Neural progenitor cell (in vitro differentiated cells): ENCODE data around the gene PDLIM5. TPM values are rescaled to one million over a fixed set of nuclear protein-coding genes. Genes with fewer than 3 reads are reported as not detected.
A peak's percentile ranks its signal among the peaks of the same experiment; 100 is the strongest.
"Not testable (repeated sequence)": the region's sequence is repeated elsewhere in the genome, so short reads cannot be mapped to it uniquely, and the experiment has no call there.

Source experiments
- DNase-seq: peaks from one replicate; pipeline ENCODE4 v3.0.0-alpha.2; 2016; ENCODE audit warnings: low spot score
- H2AFZ ChIP-seq: fragments of 200-600 bp; sonication (generic); replicated peaks from 2 replicates; pipeline ENCODE4 v1.6.1; 2016; ENCODE audit warnings: antibody characterized with exemption
- H3F3A ChIP-seq: fragments of 200-600 bp; sonication (generic); 2 replicates; pipeline ENCODE4 v1.6.1; 2016; ENCODE audit warnings: antibody characterized with exemption, low read depth
- H3K27ac ChIP-seq: fragments of 200-600 bp; sonication (generic); 2 replicates; pipeline ENCODE4 v1.5.1; 2016; ENCODE audit warnings: mild to moderate bottlenecking
- H3K27me3 ChIP-seq: fragments of 200-600 bp; sonication (generic); 2 replicates; pipeline ENCODE4 v1.6.1; 2016; ENCODE audit warnings: mild to moderate bottlenecking, moderate library complexity
- H3K36me3 ChIP-seq: fragments of 200-600 bp; sonication (generic); 2 replicates; pipeline ENCODE4 v1.5.1; 2016
- H3K4me1 ChIP-seq: fragments of 200-600 bp; sonication (generic); 2 replicates; pipeline ENCODE4 v1.6.1; 2016; ENCODE audit warnings: mixed run types
- H3K4me2 ChIP-seq: fragments of 200-600 bp; sonication (generic); 2 replicates; pipeline ENCODE4 v1.6.1; 2016
- H3K4me3 ChIP-seq: fragments of 200-600 bp; sonication (generic); 2 replicates; pipeline ENCODE4 v1.5.1; 2016
- H3K79me2 ChIP-seq: fragments of 200-600 bp; sonication (generic); 2 replicates; pipeline ENCODE4 v1.6.1; 2016; ENCODE audit warnings: low read depth
- H3K9ac ChIP-seq: fragments of 200-600 bp; sonication (generic); 2 replicates; pipeline ENCODE4 v1.6.1; 2016
- H3K9me3 ChIP-seq: fragments of 200-600 bp; sonication (generic); 2 replicates; pipeline ENCODE4 v1.5.1; 2016; ENCODE audit warnings: low read depth
- H4K20me1 ChIP-seq: fragments of 200-600 bp; sonication (generic); 2 replicates; pipeline ENCODE4 v1.6.1; 2016; ENCODE audit warnings: low read depth
- H3K27ac Mint-ChIP-seq: 3 replicates; pipeline ENCODE4 v1.8.0; 2021; ENCODE audit warnings: mixed read lengths
- H3K27me3 Mint-ChIP-seq: 2 replicates; pipeline ENCODE4 v1.8.0; 2022; ENCODE audit warnings: low read depth, mild to moderate bottlenecking, inconsistent platforms, moderate library complexity, mixed read lengths; ENCODE audit not compliant: insufficient read depth
- H3K36me3 Mint-ChIP-seq: 3 replicates; pipeline ENCODE4 v1.8.0; 2021; ENCODE audit warnings: mixed read lengths
- H3K4me1 Mint-ChIP-seq: 3 replicates; pipeline ENCODE4 v1.8.0; 2021; ENCODE audit warnings: mixed read lengths
- H3K4me3 Mint-ChIP-seq: 3 replicates; pipeline ENCODE4 v1.8.0; 2021; ENCODE audit warnings: mild to moderate bottlenecking, moderate library complexity, mixed read lengths
- H3K9me3 Mint-ChIP-seq: 3 replicates; pipeline ENCODE4 v1.8.0; 2020; ENCODE audit warnings: mixed read lengths
- EZH2 ChIP-seq: fragments of 200-600 bp; sonication (generic); IDR thresholded peaks from 2 replicates; pipeline ENCODE4 v1.6.1; 2017; ENCODE audit warnings: antibody characterized with exemption, mild to moderate bottlenecking, moderate library complexity
- EZH2phosphoT487 ChIP-seq: fragments of 200-600 bp; sonication (generic); IDR thresholded peaks from 2 replicates; pipeline ENCODE4 v1.6.1; 2017; ENCODE audit warnings: antibody characterized with exemption
- total RNA-seq: library from RNA; depleted of rRNA; stranded (reverse); fragments of >200 nt; gene quantifications from 2 replicates; pipeline ENCODE4 v1.2.3, GENCODE V29; 2015; ENCODE audit warnings: low replicate concordance
- TF ChIP-seq, protein P1 (sequence below): fragments of 200-600 bp; sonication (generic); IDR thresholded peaks from 2 replicates; pipeline ENCODE4 v1.5.1; 2017; ENCODE audit warnings: antibody characterized with exemption, mild to moderate bottlenecking

Gene PDLIM5
- total RNA-seq, 1 donor from 2014 or later, result 68.4 TPM

DNA sequence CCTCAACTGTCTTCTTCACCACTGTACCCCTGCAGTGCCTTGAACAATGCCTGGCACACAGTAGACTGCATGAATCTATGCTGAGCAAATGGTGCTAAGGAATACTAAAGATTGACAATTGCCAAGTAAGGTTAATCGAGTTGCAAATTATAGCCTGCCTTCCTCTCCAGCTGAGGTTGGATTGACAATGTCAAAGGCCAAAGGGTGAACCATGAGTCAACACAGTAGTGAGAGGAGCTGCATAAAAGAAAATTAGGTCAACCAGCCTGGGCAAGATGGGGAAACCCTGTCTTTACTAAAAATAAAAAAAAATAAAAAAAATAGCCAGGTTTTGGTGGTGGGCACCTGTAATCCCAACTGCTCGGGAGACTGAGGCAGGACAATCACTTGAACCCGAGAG, 208.9 kb downstream of the PDLIM5 start:
- no peaks in the 10 kb centered on the region for H3K4me1 Mint-ChIP-seq
- Histone ChIP-seq H3K79me2 (no peaks in the 10 kb centered on the region), H3K4me2 (no peak overlapping the region), H3K9ac (no peak overlapping the region), H4K20me1 (no peaks in the 10 kb centered on the region), H3K4me3 (no peak overlapping the region), H3K27me3 (no peaks in the 10 kb centered on the region), H2AFZ (no peak overlapping the region), H3K36me3 (peaks cover 10% of the 10 kb centered on the region), H3K27ac (no peak overlapping the region), H3K9me3 (no peaks in the 10 kb centered on the region), H3F3A (no peaks in the 10 kb centered on the region), H3K4me1 (no peaks in the 10 kb centered on the region)
- TF ChIP-seq EZH2phosphoT487 (no peak), EZH2 (no peak)
- TF ChIP-seq, protein P1, sequence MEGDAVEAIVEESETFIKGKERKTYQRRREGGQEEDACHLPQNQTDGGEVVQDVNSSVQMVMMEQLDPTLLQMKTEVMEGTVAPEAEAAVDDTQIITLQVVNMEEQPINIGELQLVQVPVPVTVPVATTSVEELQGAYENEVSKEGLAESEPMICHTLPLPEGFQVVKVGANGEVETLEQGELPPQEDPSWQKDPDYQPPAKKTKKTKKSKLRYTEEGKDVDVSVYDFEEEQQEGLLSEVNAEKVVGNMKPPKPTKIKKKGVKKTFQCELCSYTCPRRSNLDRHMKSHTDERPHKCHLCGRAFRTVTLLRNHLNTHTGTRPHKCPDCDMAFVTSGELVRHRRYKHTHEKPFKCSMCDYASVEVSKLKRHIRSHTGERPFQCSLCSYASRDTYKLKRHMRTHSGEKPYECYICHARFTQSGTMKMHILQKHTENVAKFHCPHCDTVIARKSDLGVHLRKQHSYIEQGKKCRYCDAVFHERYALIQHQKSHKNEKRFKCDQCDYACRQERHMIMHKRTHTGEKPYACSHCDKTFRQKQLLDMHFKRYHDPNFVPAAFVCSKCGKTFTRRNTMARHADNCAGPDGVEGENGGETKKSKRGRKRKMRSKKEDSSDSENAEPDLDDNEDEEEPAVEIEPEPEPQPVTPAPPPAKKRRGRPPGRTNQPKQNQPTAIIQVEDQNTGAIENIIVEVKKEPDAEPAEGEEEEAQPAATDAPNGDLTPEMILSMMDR, result no peak
- DNase-seq, result no peak
- H3K9me3 Mint-ChIP-seq, result no peaks in the 10 kb centered on the region
- H3K4me3 Mint-ChIP-seq, result no peak overlapping the region
- H3K36me3 Mint-ChIP-seq, result peaks cover 33% of the 10 kb centered on the region
- no peaks in the 10 kb centered on the region for H3K27me3 Mint-ChIP-seq
- no peak overlapping the region for H3K27ac Mint-ChIP-seq

DNA sequence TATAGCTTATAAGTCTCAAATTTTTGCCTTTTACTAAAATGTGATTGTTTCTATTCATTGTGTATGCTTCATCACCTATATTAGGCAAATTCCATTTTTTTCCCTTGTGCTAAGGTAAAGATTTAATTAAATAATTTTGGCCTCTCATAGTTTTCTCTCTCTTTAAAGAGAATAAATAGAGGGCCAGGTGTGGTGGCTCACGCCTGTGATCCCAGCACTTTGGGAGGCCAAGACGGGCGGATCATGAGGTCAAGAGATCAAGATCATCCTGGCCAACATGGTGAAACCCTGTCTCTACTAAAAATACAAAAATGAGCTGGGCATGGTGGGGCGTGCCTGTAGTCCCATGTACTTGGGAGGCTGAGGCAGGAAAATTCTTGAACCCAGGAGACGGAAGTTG, 213.3 kb downstream of the PDLIM5 start:
- H3K9me3 Mint-ChIP-seq, H3F3A ChIP-seq, H3K9me3 ChIP-seq, H3K27ac ChIP-seq, H4K20me1 ChIP-seq, H3K4me3 Mint-ChIP-seq, H3K9ac ChIP-seq, H3K27me3 ChIP-seq, DNase-seq, H3K4me2 ChIP-seq, H3K36me3 ChIP-seq, H3K27ac Mint-ChIP-seq, H3K27me3 Mint-ChIP-seq, H3K4me1 ChIP-seq, H3K4me1 Mint-ChIP-seq, H2AFZ ChIP-seq, H3K4me3 ChIP-seq, H3K79me2 ChIP-seq: not testable (repeated sequence)
- H3K36me3 Mint-ChIP-seq, result peaks cover 25% of the 10 kb centered on the region

DNA sequence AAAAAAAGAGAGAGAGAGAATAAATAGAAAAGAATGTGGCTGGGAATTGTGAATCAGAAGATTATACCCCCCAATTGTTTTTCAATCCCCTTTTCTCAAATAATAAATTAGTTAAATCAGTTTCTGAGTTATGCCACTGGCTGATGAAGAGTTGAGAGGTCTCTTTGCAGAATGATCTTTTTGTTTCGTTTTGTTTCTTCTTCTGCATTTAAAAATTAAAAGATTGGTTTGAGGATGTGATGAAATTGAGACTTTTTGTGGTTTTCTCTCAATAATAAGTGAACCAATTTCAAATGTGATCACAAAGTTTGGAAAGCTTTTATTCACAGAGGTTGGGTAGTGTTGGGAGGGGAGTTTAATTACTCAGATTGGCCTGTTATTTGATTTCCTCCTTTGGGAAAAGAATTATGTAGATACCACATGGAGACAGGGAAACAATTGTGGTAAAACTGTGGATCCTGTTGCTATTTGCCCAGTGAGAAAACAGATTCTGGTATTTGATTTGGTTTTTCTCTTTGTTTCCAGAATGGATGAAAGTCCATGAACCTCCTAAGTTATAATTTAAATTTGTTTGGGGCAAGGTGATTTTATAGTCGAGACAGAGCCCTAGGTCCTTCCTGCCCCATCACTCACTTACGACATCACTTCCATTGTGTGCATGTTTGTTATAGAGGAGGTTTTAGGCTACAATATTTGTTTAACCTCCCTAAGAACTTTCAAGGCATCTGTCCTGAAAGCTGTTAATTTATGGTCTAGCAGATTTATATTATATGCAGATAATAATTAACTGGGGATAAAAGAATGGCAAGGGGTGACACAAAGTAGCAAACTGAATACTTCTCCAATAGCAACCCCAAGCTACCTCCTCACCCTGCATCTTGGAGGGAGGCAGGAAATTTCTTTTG, 214.0 kb downstream of the PDLIM5 start:
- TF ChIP-seq EZH2phosphoT487, result no peak
- H3K27me3 Mint-ChIP-seq, result no peaks in the 10 kb centered on the region
- Histone ChIP-seq H3K79me2 (no peaks in the 10 kb centered on the region), H2AFZ (no peak overlapping the region), H3K9ac (no peak overlapping the region), H3K4me1 (no peaks in the 10 kb centered on the region), H3K4me3 (no peak overlapping the region), H3K27me3 (no peaks in the 10 kb centered on the region), H3K36me3 (peaks cover 10% of the 10 kb centered on the region), H3K4me2 (no peak overlapping the region), H3F3A (no peaks in the 10 kb centered on the region), H3K27ac (no peak overlapping the region), H4K20me1 (no peaks in the 10 kb centered on the region), H3K9me3 (no peaks in the 10 kb centered on the region)
- DNase-seq, result no peak
- H3K36me3 Mint-ChIP-seq, result peaks cover 22% of the 10 kb centered on the region
- peak overlapping the region; percentile 12 for H3K27ac Mint-ChIP-seq
- H3K4me3 Mint-ChIP-seq, result no peak overlapping the region
- no peaks in the 10 kb centered on the region for H3K4me1 Mint-ChIP-seq
- no peaks in the 10 kb centered on the region for H3K9me3 Mint-ChIP-seq

DNA sequence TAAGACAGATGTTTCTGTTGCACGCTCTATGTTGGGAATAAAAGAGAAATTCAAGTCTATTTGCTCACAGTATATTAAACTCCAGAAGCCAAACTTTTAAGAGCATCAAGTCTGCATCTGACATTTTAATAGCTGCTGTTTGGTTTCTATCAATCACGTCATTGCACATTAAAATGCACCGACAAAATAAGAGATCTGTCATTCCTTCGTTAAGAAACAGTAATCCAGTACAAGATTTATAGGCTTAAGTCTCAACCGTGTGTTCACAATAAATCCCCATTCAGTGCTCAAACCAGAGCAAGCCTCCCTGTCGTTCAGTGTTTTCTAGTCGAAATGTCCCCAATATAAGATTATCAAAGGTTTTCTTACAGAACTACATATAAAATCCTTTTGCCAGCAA, 217.0 kb downstream of the PDLIM5 start:
- H3K27ac ChIP-seq, result no peak overlapping the region
- peaks cover 15% of the 10 kb centered on the region for H3K36me3 Mint-ChIP-seq
- peaks cover 9% of the 10 kb centered on the region for H3K4me1 Mint-ChIP-seq

More for the DNA sequence above, 217.0 kb downstream of the PDLIM5 start:
- no peak overlapping the region for H3K4me2 ChIP-seq
- H3K9me3 ChIP-seq, result no peaks in the 10 kb centered on the region
- no peak overlapping the region for H3K4me3 ChIP-seq
- no peaks in the 10 kb centered on the region for H3K4me1 ChIP-seq
- no peaks in the 10 kb centered on the region for H3K27me3 ChIP-seq
- no peaks in the 10 kb centered on the region for H3K27me3 Mint-ChIP-seq
- no peak overlapping the region for H3K27ac Mint-ChIP-seq
- no peak for DNase-seq
- no peaks in the 10 kb centered on the region for H4K20me1 ChIP-seq
- no peak overlapping the region for H3K9ac ChIP-seq
- H3K4me3 Mint-ChIP-seq, result no peak overlapping the region
- no peaks in the 10 kb centered on the region for H3K79me2 ChIP-seq
- TF ChIP-seq EZH2phosphoT487, result no peak
- no peak for TF ChIP-seq EZH2
- TF ChIP-seq, protein P1, result no peak
- no peak overlapping the region for H2AFZ ChIP-seq
- H3K36me3 ChIP-seq, result peaks cover under 1% of the 10 kb centered on the region
- H3K9me3 Mint-ChIP-seq, result no peaks in the 10 kb centered on the region
- H3F3A ChIP-seq, result no peaks in the 10 kb centered on the region
